ENCODE data around the gene KANK3. TPM values are rescaled to one million over a fixed set of nuclear protein-coding genes. Genes with fewer than 3 reads are reported as not detected.
A peak's percentile ranks its signal among the peaks of the same experiment; 100 is the strongest.

KANK3 gene
- total and polyA plus RNA-seq, 2 of the 8 experiments (the other 6 are each of a cell fraction or from before 2014, with no cell fraction given), result 2.5 to 4.2 TPM

- Histone ChIP-seq H3K9ac (replicated peaks in 1 of 4; ENCODE audit: extremely low read depth in 1 of 4, low read depth in 3 of 4, low read length in 3 of 4) (no peak overlapping the region), H3K56ac (replicated peaks; ENCODE audit: insufficient read length, low read depth, low read length) (no peak overlapping the region), H3K4ac (replicated peaks; ENCODE audit: insufficient read length, low read depth, low read length) (no peak overlapping the region), H4K20me1 (replicated peaks in 1 of 2; ENCODE audit: control insufficient read depth in 1 of 2, insufficient read depth in 2 of 2, low read length in 2 of 2) (peaks cover 0 to 4% of the 10 kb centered on the region in 2 experiments), H3K79me1 (ENCODE audit: low read depth, low read length) (peaks cover 5% of the 10 kb centered on the region), H2AFZ (ENCODE audit: low read length) (no peak overlapping the region), H3K14ac (ENCODE audit: insufficient read length) (no peak overlapping the region), H2BK120ac (replicated peaks; ENCODE audit: low read depth, low read length) (no peak overlapping the region), H4K5ac (ENCODE audit: insufficient read length, low read depth, low read length) (no peak overlapping the region), H3K79me2 (ENCODE audit: control insufficient read depth in 1 of 2, insufficient read depth in 2 of 2, low read length in 2 of 2) (peaks cover 0 to 6% of the 10 kb centered on the region in 2 experiments; a peak in 2 of 4 replicates), H2BK5ac (ENCODE audit: low read depth, low read length) (no peak overlapping the region), H4K8ac (ENCODE audit: extremely low read depth, insufficient read depth, low read length) (no peak overlapping the region; the same call in 1 of the 2 replicates), H3K27me3 (replicated peaks in 1 of 4; ENCODE audit: control insufficient read depth in 3 of 4, extremely low read depth in 1 of 4, insufficient read depth in 3 of 4, low read length in 3 of 4) (no peaks in the 10 kb centered on the region), H3K27ac (ENCODE audit: low read depth, low read length) (no peak overlapping the region), H3K9me3 (ENCODE audit: insufficient read depth in 2 of 2, low read depth in 1 of 2, low read length in 1 of 2) (no peaks in the 10 kb centered on the region), H3K4me1 (replicated peaks in 1 of 4; ENCODE audit: control insufficient read depth in 3 of 4, insufficient read depth in 4 of 4, low read length in 3 of 4) (peaks cover 0 to 14% (median 7%) of the 10 kb centered on the region in 4 experiments; a peak in 5 of 7 replicates), H3K23me2 (ENCODE audit: low read depth, low read length) (peaks cover 5% of the 10 kb centered on the region), H2AK5ac (ENCODE audit: low read depth, low read length) (no peak overlapping the region), H3K18ac (ENCODE audit: extremely low read depth, low read length) (no peak overlapping the region), H4K91ac (replicated peaks; ENCODE audit: insufficient read length, low read length) (no peak overlapping the region), H3K4me2 (ENCODE audit: insufficient read depth in 1 of 2, low read depth in 2 of 2, low read length in 2 of 2) (no peak overlapping the region), H2BK15ac (ENCODE audit: low read length) (no peak overlapping the region), H3K23ac (ENCODE audit: insufficient read length) (no peak overlapping the region), H3K36me3 (ENCODE audit: control insufficient read depth in 2 of 4, insufficient read depth in 4 of 4, low read length in 3 of 4) (peaks cover 4 to 12% (median 6%) of the 10 kb centered on the region in 4 experiments; a peak in 5 of 8 replicates), H2BK12ac (ENCODE audit: low read depth, low read length) (no peak overlapping the region), H2BK20ac (ENCODE audit: low read length) (no peak overlapping the region), H3K4me3 (ENCODE audit: extremely low read depth in 1 of 4, insufficient read depth in 2 of 4, low read depth in 3 of 4, low read length in 4 of 4) (no peak overlapping the region)
- no peak for FAIRE-seq
- DNase-seq (ENCODE audit: low read depth in 1 of 2, low spot score in 2 of 2), result peak in 1 of 2 experiments; percentile 38
- ChIA-PET CTCF (ENCODE audit: partially characterized antibody) (interaction anchor here (1.3 to 2.5 kb wide), 3 partner anchors 15 to 51 kb away, joined by 3 to 8 read pairs (median 4); no protein-coding TSS in a partner anchor), POLR2A (ENCODE audit: partially characterized antibody) (interaction anchor here (0.6 to 25.3 kb wide), 5 partner anchors 10 to 87 kb away, joined by 3 to 583 read pairs (median 4); partner anchors contain the start of genes NDUFA7, RAB11B and RPS28)
- WGBS, 2 experiments (ENCODE audit: extremely low coverage in 1 of 2, insufficient coverage in 1 of 2, insufficient read length in 1 of 2, insufficient replicate concordance in 2 of 2, low coverage in 1 of 2, low lambda C conversion rate in 2 of 2, missing lambda C conversion rate in 1 of 2), result 91% methylated on average over 7 of the region's 7 CpGs; no CpG with 5 or more reads in 1 of the 2 experiments
- no peak for TF ChIP-seq ATF2 (IDR thresholded peaks at IDR 0.05; ENCODE audit: low read length)
- TF ChIP-seq TBP (IDR thresholded peaks at IDR 0.05; ENCODE audit: low read depth, low read length), result no peak
- TF ChIP-seq RXRA (IDR thresholded peaks at IDR 0.05; ENCODE audit: insufficient read depth, low read depth, low read length), result no peak
- no peak for TF ChIP-seq TAF7 (optimal IDR thresholded peaks at IDR 0.05; ENCODE audit: borderline replicate concordance, low read depth, low read length)
- no peak for TF ChIP-seq E2F6 (IDR thresholded peaks at IDR 0.05)
- TF ChIP-seq HDAC6 (IDR thresholded peaks at IDR 0.05; ENCODE audit: low read depth, low read length), result no peak
- no peak for TF ChIP-seq CHD1 (IDR thresholded peaks at IDR 0.05; ENCODE audit: low read depth, low read length)
- no peak for TF ChIP-seq BRCA1 (IDR thresholded peaks at IDR 0.05; ENCODE audit: low read depth, low read length)
- no peak for TF ChIP-seq PHF8 (conservative IDR thresholded peaks at IDR 0.05; ENCODE audit: low read depth, low read length)
- TF ChIP-seq CBX5 (IDR thresholded peaks at IDR 0.05; ENCODE audit: low read depth, low read length), result no peak
- TF ChIP-seq SRF (IDR thresholded peaks at IDR 0.05; ENCODE audit: low read depth, low read length), result no peak
Measured at GRCh38 chr19:8302734-8303133, 40.3 kb downstream of the KANK3 start.
